Measurements from ENCODE around the gene PTP4A2. TPM values are rescaled to one million over a fixed set of nuclear protein-coding genes. Genes with fewer than 3 reads are reported as not detected.

The PTP4A2 gene
- total and polyA plus RNA-seq, 8 donors, result 78.6 to 330 (median 167) TPM

DNA sequence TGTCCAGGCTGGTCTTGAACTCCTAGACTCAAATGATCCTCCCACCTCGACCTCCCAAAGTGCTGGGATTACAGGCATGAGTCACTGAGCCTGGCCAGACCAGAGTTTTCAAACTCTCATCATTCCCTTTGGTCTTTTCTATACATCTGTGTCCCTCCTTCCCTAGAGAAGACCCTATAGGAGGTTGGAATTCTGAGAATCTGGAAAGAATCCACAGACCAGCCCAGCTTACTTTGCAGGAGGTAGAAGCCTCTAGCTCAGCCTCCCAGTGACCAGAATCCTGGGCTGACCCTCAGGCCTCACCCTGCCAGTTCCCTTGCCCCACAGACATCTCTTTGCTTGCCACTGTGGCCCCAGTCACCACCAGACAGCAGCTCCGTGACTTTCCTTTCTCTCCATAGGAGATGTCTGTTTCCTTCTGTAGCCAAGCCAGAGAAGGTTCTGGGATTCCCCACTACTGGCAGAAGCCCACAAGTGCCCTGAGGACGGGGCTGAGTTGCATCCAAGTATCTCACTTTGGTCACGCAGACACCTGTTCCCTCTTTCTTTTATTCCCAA is 40.8 kb upstream of the PTP4A2 start:
- intact Hi-C loops (cut with DNase I; ENCODE audit: low total_unique reads), result no loop called here
- Histone ChIP-seq H3K9me3 (no peaks in the 10 kb centered on the region), H3K4me1 (peaks cover 0 to 14% (median 12%) of the 10 kb centered on the region in 4 donors), H3K36me3 (no peaks in the 10 kb centered on the region), H3K27ac (no peak overlapping the region), H3K27me3 (no peaks in the 10 kb centered on the region), H3K4me3 (no peak overlapping the region)
- TF ChIP-seq POLR2AphosphoS5 (IDR thresholded peaks at IDR 0.05), result no peak
- no peak for TF ChIP-seq POLR2A (IDR thresholded peaks at IDR 0.05)
- TF ChIP-seq CTCF (IDR thresholded peaks at IDR 0.05), result no peak
- no peak for TF ChIP-seq EP300 (IDR thresholded peaks at IDR 0.05)
- DNase-seq, result no peak
- 71 to 88% (median 75%) methylated on average over 4 of the region's 4 CpGs for WGBS, 5 donors

DNA sequence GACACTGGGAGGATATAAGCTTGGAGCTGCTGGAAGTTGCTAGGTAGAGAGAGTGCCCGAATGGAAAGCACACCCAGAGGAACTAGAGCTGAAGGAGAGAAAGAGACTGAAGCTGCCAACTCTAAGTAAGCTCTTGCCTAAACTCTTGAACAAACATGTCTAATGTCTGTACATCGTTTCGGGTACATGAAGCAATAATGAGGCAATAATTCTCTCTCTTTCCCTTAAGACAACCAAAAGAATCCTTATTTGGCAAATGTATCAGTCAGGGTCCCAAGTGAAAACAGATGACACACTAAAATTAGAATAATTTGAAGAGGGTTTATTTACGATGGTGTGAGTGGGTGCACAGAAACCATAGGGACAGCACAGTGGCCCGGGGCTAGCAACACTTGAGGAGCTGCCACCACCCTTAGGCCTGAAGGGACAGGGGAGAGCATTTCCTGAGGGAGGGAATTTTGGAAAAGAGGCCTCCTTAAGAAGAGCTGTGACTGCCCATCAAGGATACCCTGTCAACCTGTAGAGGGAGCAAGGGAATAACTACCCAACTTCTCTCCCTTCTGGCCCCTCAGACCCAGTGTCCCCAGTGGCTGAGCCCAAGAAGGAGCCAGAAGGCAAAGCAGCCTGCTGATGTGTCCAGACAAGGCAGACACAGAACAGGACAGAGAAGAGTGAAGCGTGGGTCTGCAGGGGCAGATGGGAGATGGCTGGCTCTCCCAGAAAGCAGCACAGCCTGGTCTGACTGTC is 39.4 kb upstream of the PTP4A2 start:
- TF ChIP-seq POLR2AphosphoS5 (IDR thresholded peaks at IDR 0.05) (peak in 2 of 3 donors; percentile 23 to 35), POLR2A (IDR thresholded peaks at IDR 0.05) (no peak), CTCF (IDR thresholded peaks at IDR 0.05) (peak in 3 of 7 experiments; percentile 8 to 15 (median 12))
- H3K27ac ChIP-seq, result peak overlapping the region in 3 of 5 donors; percentile 14 to 53 (median 24)
- DNase-seq, result peak in 1 of 2 donors; percentile 58
- H3K4me1 ChIP-seq, result peaks cover 0 to 14% (median 12%) of the 10 kb centered on the region in 4 donors
- H3K27me3 ChIP-seq, result no peaks in the 10 kb centered on the region
- 49 to 72% (median 65%) methylated on average over 6 of the region's 6 CpGs for WGBS, 5 donors
- intact Hi-C loops (cut with DNase I; ENCODE audit: low total_unique reads), result no loop called here
- no peaks in the 10 kb centered on the region for H3K36me3 ChIP-seq
- H3K9me3 ChIP-seq, result no peaks in the 10 kb centered on the region
- no peak overlapping the region for H3K4me3 ChIP-seq

DNA sequence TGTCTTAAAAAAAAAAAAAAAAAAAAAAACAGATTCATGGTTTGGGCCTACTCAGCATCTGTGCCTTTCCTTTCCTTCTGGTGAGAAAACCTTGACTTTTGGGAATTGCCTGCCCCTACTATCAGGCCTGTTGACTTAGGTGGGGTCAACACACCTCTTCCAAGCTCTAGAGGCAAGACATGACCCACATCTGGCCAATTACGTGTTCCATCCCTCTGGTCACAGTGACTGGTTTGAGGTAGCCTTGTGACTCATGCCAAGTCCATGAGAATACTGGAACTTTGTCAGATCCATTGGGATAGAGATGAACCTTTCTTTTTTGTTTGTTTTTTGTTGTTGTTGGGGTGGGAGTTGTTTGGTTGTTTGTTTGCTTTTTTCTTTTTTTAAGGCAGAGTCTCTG is 38.2 kb upstream of the PTP4A2 start:
- WGBS, 5 donors, result 89 to 100% (median 95%) methylated on average over 1 of the region's 1 CpG
- peaks cover 0 to 14% (median 12%) of the 10 kb centered on the region in 4 donors for H3K4me1 ChIP-seq
- H3K27me3 ChIP-seq, result no peaks in the 10 kb centered on the region
- H3K27ac ChIP-seq, result no peak overlapping the region
- no peaks in the 10 kb centered on the region for H3K36me3 ChIP-seq
- H3K4me3 ChIP-seq, result no peak overlapping the region
- H3K9me3 ChIP-seq, result no peaks in the 10 kb centered on the region
- TF ChIP-seq POLR2A (IDR thresholded peaks at IDR 0.05) (no peak), CTCF (IDR thresholded peaks at IDR 0.05) (no peak), POLR2AphosphoS5 (IDR thresholded peaks at IDR 0.05) (no peak), EP300 (IDR thresholded peaks at IDR 0.05) (no peak)
- intact Hi-C loops (cut with DNase I; ENCODE audit: low total_unique reads), result no loop called here
- DNase-seq, result no peak

DNA sequence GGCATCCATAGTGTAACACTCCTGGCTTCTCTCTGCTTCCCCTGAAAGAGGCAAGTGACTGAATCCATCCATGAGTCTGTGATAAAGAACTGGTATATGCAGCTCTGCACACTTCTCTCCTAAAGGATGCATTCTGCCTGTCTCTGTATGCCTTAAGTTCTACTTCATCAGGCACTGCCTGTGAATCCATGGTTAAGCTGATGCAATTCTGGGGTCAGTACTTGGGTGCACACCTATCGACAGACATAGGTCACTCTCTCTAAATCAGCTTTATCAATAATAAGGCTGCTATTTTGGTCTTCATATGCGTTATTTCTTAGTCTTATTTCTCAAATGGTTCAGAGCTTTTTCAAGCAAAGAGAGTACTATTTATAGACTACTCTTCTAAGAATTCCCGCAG is 32.7 kb upstream of the PTP4A2 start:
- Histone ChIP-seq H3K27me3 (no peaks in the 10 kb centered on the region), H3K4me1 (no peaks in the 10 kb centered on the region), H3K27ac (no peak overlapping the region), H3K9me3 (no peaks in the 10 kb centered on the region), H3K4me3 (no peak overlapping the region), H3K36me3 (no peaks in the 10 kb centered on the region)
- no peak for TF ChIP-seq POLR2A (IDR thresholded peaks at IDR 0.05)
- no peak for TF ChIP-seq CTCF (IDR thresholded peaks at IDR 0.05)
- no peak for TF ChIP-seq EP300 (IDR thresholded peaks at IDR 0.05)
- TF ChIP-seq POLR2AphosphoS5 (IDR thresholded peaks at IDR 0.05), result no peak
- intact Hi-C loops (cut with DNase I; ENCODE audit: low total_unique reads), result no loop called here
- DNase-seq, result no peak
- WGBS, 5 donors, result 80 to 86% (median 85%) methylated on average over 3 of the region's 3 CpGs
